K562 (cell line): Measurements from ENCODE around the gene NFATC3. TPM values are rescaled to one million over a fixed set of nuclear protein-coding genes. Genes with fewer than 3 reads are reported as not detected.

Experiments used
- ATAC-seq: fragments of 200-7000 bp; cut with Tn5 transposase; 3 replicates; pipeline ENCODE4 v1.9.1; 2020; ENCODE audit warnings: moderate library complexity
- BruUV-seq: library from RNA; stranded (reverse); fragments of 400-500 nt; replicated peaks from 2 replicates; lab custom pipeline; 2021; lab: Mats Ljungman, UMichigan
- CTCF ChIA-PET: fragments of 300-600 bp; formaldehyde crosslinking; extraction: SDS; loops from one replicate; lab custom pipeline; 2021; ENCODE audit warnings: low intra/inter-chr PET ratio; lab: Yijun Ruan, JAX
- POLR2A ChIA-PET: fragments of 300-600, 350-650 bp; sonication (Branson Sonifier 250); formaldehyde crosslinking; extraction: SDS; loops from one replicate; lab custom pipeline; 2021; ENCODE audit warnings: antibody characterized with exemption, inconsistent platforms; lab: Yijun Ruan, JAX
- DNase-seq, 4 experiments: peaks; one replicate each; pipeline versions ENCODE4 v3.0.0 to v3.0.0-alpha.2; 2011 to 2018; ENCODE audit warnings: low spot score in 3 of 4, mixed read lengths in 3 of 4; ENCODE audit errors: extremely low read depth in 1 of 4
- FAIRE-seq: peaks from 2 replicates; lab custom pipeline; 2011; peaks lifted over from hg19 to GRCh38; lab: Jason Lieb, UNC
- H2AFZ ChIP-seq: 2 replicates; pipeline ENCODE4 v1.6.0; 2011; ENCODE audit warnings: low read depth, low read length, control low read depth, inconsistent platforms
- H3K27ac ChIP-seq: fragments of 200-600 bp; 3 replicates; pipeline ENCODE4 v1.8.0; 2011; ENCODE audit warnings: low read depth, mild to moderate bottlenecking, control low read depth, inconsistent platforms, low read length, moderate library complexity, mixed read lengths; ENCODE audit errors: extremely low read depth
- H3K27me3 ChIP-seq, 2 experiments: fragments of 300-600 bp in 1 of 2; 2 replicates in 1 of 2; 3 replicates in 1 of 2; pipeline versions ENCODE4 v1.6.0 to v1.8.0; 2011; ENCODE audit warnings: inconsistent platforms in 2 of 2, low read length in 2 of 2, mild to moderate bottlenecking in 1 of 2, mixed read lengths in 1 of 2, moderate library complexity in 1 of 2; ENCODE audit not compliant: control insufficient read depth in 2 of 2, insufficient read depth in 2 of 2
- H3K36me3 ChIP-seq: fragments of 300-600 bp; 3 replicates; pipeline ENCODE4 v1.8.0; 2011; ENCODE audit warnings: mild to moderate bottlenecking, low read length, inconsistent platforms; ENCODE audit not compliant: control insufficient read depth, insufficient read depth
- H3K4me1 ChIP-seq, 2 experiments: fragments of 200-600 bp in 1 of 2; replicated peaks in 1 of 2; 2 replicates in 1 of 2; 3 replicates in 1 of 2; pipeline versions ENCODE4 v1.5.1 to v1.8.0; 2011; ENCODE audit warnings: inconsistent platforms in 2 of 2, low read length in 2 of 2, mild to moderate bottlenecking in 1 of 2, mixed read lengths in 1 of 2, moderate library complexity in 1 of 2; ENCODE audit not compliant: control insufficient read depth in 2 of 2, insufficient read depth in 2 of 2
- H3K4me2 ChIP-seq: 2 replicates; pipeline ENCODE4 v1.6.1; 2011; ENCODE audit warnings: low read length, control low read depth, inconsistent platforms, mixed read lengths; ENCODE audit not compliant: insufficient read depth
- H3K4me3 ChIP-seq: fragments of 200-600 bp; sonication (generic), shearing (Covaris generic); 2 replicates; pipeline ENCODE4 v1.5.1; 2016; ENCODE audit warnings: control low read depth, inconsistent platforms
- H3K79me2 ChIP-seq: fragments of 200-600 bp; 3 replicates; pipeline ENCODE4 v1.8.0; 2011; ENCODE audit warnings: low read length, inconsistent platforms; ENCODE audit not compliant: control insufficient read depth, insufficient read depth
- H3K9ac ChIP-seq, 2 experiments: 2 replicates each; pipeline versions ENCODE4 v1.6.0 to v1.6.1; 2011; ENCODE audit warnings: low read depth in 2 of 2, low read length in 2 of 2, control low read depth in 1 of 2, inconsistent platforms in 1 of 2, mild to moderate bottlenecking in 1 of 2, mixed read lengths in 1 of 2; ENCODE audit not compliant: insufficient read depth in 1 of 2
- H3K9me1 ChIP-seq: one replicate; pipeline ENCODE4 v1.6.0; 2011; ENCODE audit warnings: inconsistent platforms, mild to moderate bottlenecking, low read length, moderate library complexity; ENCODE audit not compliant: control insufficient read depth, insufficient read depth
- H3K9me3 ChIP-seq: replicated peaks from 2 replicates; pipeline ENCODE4 v1.5.1; 2011; ENCODE audit warnings: low read depth, low read length, inconsistent platforms; ENCODE audit not compliant: control insufficient read depth, insufficient read depth
- H4K20me1 ChIP-seq: replicated peaks from 2 replicates; pipeline ENCODE4 v1.6.1; 2011; ENCODE audit warnings: low read length, inconsistent platforms, mixed read lengths; ENCODE audit not compliant: control insufficient read depth, insufficient read depth
- ASH1L ChIP-seq: fragments of 450-650 bp; IDR thresholded peaks from 2 replicates; pipeline ENCODE4 v1.6.1; 2018; ENCODE audit warnings: borderline replicate concordance, mild to moderate bottlenecking, low read depth; ENCODE audit not compliant: partially characterized antibody
- C11orf30 ChIP-seq: fragments of 450-650 bp; IDR thresholded peaks from 2 replicates; pipeline ENCODE4 v1.6.1; 2016; ENCODE audit warnings: low read depth, mild to moderate bottlenecking
- ETV6 ChIP-seq, 3 experiments: fragments of 150-350 bp in 1 of 3; sonication (generic) in 1 of 3; formaldehyde crosslinking in 1 of 3; IDR thresholded peaks; 2 replicates each; pipeline versions ENCODE4 v1.6.1 to v1.8.0; 2014 to 2022; ENCODE audit warnings: borderline replicate concordance in 2 of 3, low read depth in 2 of 3, antibody characterized with exemption in 1 of 3, low read length in 1 of 3, mild to moderate bottlenecking in 1 of 3, missing genetic modification reagents in 1 of 3
- MLLT1 ChIP-seq, 2 experiments: fragments of 450-650 bp; IDR thresholded peaks; 2 replicates each; pipeline ENCODE4 v1.6.1; 2016
- NR2C1 ChIP-seq, 2 experiments: fragments of 450-650 bp; IDR thresholded peaks; 2 replicates each; pipeline ENCODE4 v1.6.1; 2017; ENCODE audit warnings: mild to moderate bottlenecking in 2 of 2, antibody characterized with exemption in 1 of 2, inconsistent platforms in 1 of 2, missing compliant biosample characterization in 1 of 2, missing genetic modification characterization in 1 of 2
- RFX1 ChIP-seq: fragments of 450-650 bp; IDR thresholded peaks from 2 replicates; pipeline ENCODE4 v1.6.1; 2016; ENCODE audit warnings: mild to moderate bottlenecking, moderate library complexity
- SIRT6 ChIP-seq: IDR thresholded peaks from one replicate; pipeline ENCODE4 v1.6.1; 2012; ENCODE audit warnings: low read depth, mild to moderate bottlenecking, control low read depth, inconsistent platforms, low read length, moderate library complexity
- SNIP1 ChIP-seq: fragments of 450-650 bp; IDR thresholded peaks from 2 replicates; pipeline ENCODE4 v1.7.1; 2017; ENCODE audit warnings: low read depth, mild to moderate bottlenecking
- SRSF3 ChIP-seq: fragments of 200-400 bp; formaldehyde crosslinking; IDR thresholded peaks from 2 replicates; pipeline ENCODE4 v1.6.1; 2016; ENCODE audit warnings: mild to moderate bottlenecking, low read length, moderate library complexity; ENCODE audit not compliant: insufficient read depth
- TSC22D4 ChIP-seq: fragments of 450-650 bp; IDR thresholded peaks from 2 replicates; pipeline ENCODE4 v1.6.1; 2016; ENCODE audit warnings: missing genetic modification characterization, missing biosample characterization, control low read depth
- ZC3H4 ChIP-seq: sonication (generic); formaldehyde crosslinking; IDR thresholded peaks from 2 replicates; pipeline ENCODE4 v1.9.0; 2021; ENCODE audit warnings: missing genetic modification reagents, borderline replicate concordance
- ZKSCAN8 ChIP-seq: fragments of 200-800 bp; sonication (Bioruptor generic); IDR thresholded peaks from 2 replicates; pipeline ENCODE4 v1.6.1; 2016; ENCODE audit warnings: missing genetic modification characterization, missing compliant biosample characterization
- ZNF518B ChIP-seq: fragments of 250-450 bp; sonication (Bioruptor Pico); IDR thresholded peaks from 2 replicates; pipeline ENCODE4 v1.5.0; 2021; ENCODE audit warnings: mild to moderate bottlenecking, moderate library complexity
- ZZZ3 ChIP-seq: fragments of 450-650 bp; IDR thresholded peaks from 2 replicates; pipeline ENCODE4 v1.6.1; 2016; ENCODE audit warnings: antibody characterized with exemption, mild to moderate bottlenecking, moderate library complexity
- WGBS: fragments of 100-300 bp; shearing (Covaris generic); methylation state at CpG from one replicate; pipeline ENCODE4 v1.1.6; 2016; ENCODE audit warnings: low coverage, mixed read lengths; ENCODE audit not compliant: insufficient coverage; ENCODE audit errors: missing lambda C conversion rate; 5-methylcytosine and 5-hydroxymethylcytosine counted together
- in situ Hi-C: fragments of 300-500 bp; cut with MboI; formaldehyde crosslinking; loops from 4 replicates; pipeline ENCODE4 v1.15.0; 2018; ENCODE audit warnings: inconsistent platforms, mixed read lengths
- intact Hi-C: fragments of 100-400 bp; cut with micrococcal nuclease; formaldehyde crosslinking; loops from 2 replicates; pipeline ENCODE4 v1.14.2; 2022
- polyA plus RNA-seq, 8 experiments: library from polyadenylated mRNA; depleted of rRNA in 4 of 8; stranded (reverse) in 5 of 8; unstranded in 3 of 8; fragments of >200 nt; fragmentation: Nextera tagmentation in 2 of 8; fragmentation: Illumina TruSeq in 1 of 8; extraction: Ambion mirVana in 2 of 8; extraction: Trizol in 1 of 8; gene quantifications; 2 replicates each; pipeline versions ENCODE4 v1.2.1 to v1.2.3, GENCODE V29; 2011 to 2014; ENCODE audit warnings: inconsistent platforms in 1 of 8, missing spikeins in 1 of 8
- total RNA-seq, 7 experiments: library from RNA; depleted of rRNA in 6 of 7; stranded (reverse); fragments of >200 nt in 6 of 7; fragmentation: Illumina TruSeq in 2 of 7; extraction: Trizol in 2 of 7; gene quantifications; 2 replicates each; pipeline versions ENCODE4 v1.2.1 to v1.2.3, GENCODE V29; 2011 to 2021; ENCODE audit warnings: low replicate concordance in 1 of 7

Gene NFATC3
- total and polyA plus RNA-seq, 9 of the 15 experiments (the other 6 are each of a cell fraction or from before 2014, with no cell fraction given), result 15.7 to 98.4 (median 59.4) TPM

GRCh38 chr16:68249371-68249770 lies 164.2 kb downstream of the NFATC3 start:
- in situ Hi-C loops (loop anchor here (10.0 kb wide), 1 partner anchor 725 kb away; the partner anchor contains the start of gene RIPOR1), intact Hi-C loops (no loop called here)
- 46% methylated on average over 4 of the region's 4 CpGs for WGBS
- H4K20me1 ChIP-seq, result peaks cover 6% of the 10 kb centered on the region; the same call in 1 of the 2 replicates
- H3K4me3 ChIP-seq, result no peak overlapping the region
- POLR2A ChIA-PET, result interaction anchor here (0.7 to 1.4 kb wide), 2 partner anchors 8 to 10 kb away, joined by 4 to 5 read pairs; no protein-coding TSS in a partner anchor
- CTCF ChIA-PET, result interaction anchor here (0.6 kb wide), 1 partner anchor 155 kb away, joined by 3 read pairs; no protein-coding TSS in a partner anchor
- TF ChIP-seq SNIP1 (no peak), NR2C1 (IDR thresholded peaks at IDR 0.05) (no peak), NR2C1 (tag; IDR thresholded peaks at IDR 0.05) (no peak), ZKSCAN8 (CRISPR knock-in tag) (no peak), SRSF3 (no peak), RFX1 (no peak), SIRT6 (no peak), ASH1L (no peak), ZC3H4 (CRISPR knock-in tag) (no peak), MLLT1 (IDR thresholded peaks at IDR 0.05) (no peak), ZZZ3 (no peak), C11orf30 (no peak), ZNF518B (CRISPR knock-in tag) (no peak), TSC22D4 (tag) (no peak), ETV6 (IDR thresholded peaks at IDR 0.05; ENCODE audit: borderline replicate concordance in 1 of 2, low read depth in 2 of 2, low read length in 1 of 2) (no peak), ETV6 (CRISPR knock-in tag; IDR thresholded peaks at IDR 0.05; ENCODE audit: borderline replicate concordance) (no peak)
- H3K4me2 ChIP-seq, result no peak overlapping the region
- DNase-seq (no peak), ATAC-seq (no peak), FAIRE-seq (no peak)
- no peak overlapping the region for H2AFZ ChIP-seq
- peaks cover 8% of the 10 kb centered on the region for H3K9me1 ChIP-seq
- no peak overlapping the region for H3K9ac ChIP-seq
- H3K27ac ChIP-seq, result no peak overlapping the region
- BruUV-seq, result no TSS peak
- peaks cover 5% of the 10 kb centered on the region; the same call in 2 of the 3 replicates for H3K79me2 ChIP-seq
- H3K4me1 ChIP-seq, result peaks cover 23 to 31% of the 10 kb centered on the region in 2 experiments
- H3K9me3 ChIP-seq, result no peaks in the 10 kb centered on the region
- no peaks in the 10 kb centered on the region for H3K27me3 ChIP-seq
- peaks cover 2% of the 10 kb centered on the region; the same call in 1 of the 3 replicates for H3K36me3 ChIP-seq
